Measurements from ENCODE around the gene ABCC12. TPM values are rescaled to one million over a fixed set of nuclear protein-coding genes. Genes with fewer than 3 reads are reported as not detected.

The ABCC12 gene
- total RNA-seq, 1 donor from 2014 or later = not detected

DNA sequence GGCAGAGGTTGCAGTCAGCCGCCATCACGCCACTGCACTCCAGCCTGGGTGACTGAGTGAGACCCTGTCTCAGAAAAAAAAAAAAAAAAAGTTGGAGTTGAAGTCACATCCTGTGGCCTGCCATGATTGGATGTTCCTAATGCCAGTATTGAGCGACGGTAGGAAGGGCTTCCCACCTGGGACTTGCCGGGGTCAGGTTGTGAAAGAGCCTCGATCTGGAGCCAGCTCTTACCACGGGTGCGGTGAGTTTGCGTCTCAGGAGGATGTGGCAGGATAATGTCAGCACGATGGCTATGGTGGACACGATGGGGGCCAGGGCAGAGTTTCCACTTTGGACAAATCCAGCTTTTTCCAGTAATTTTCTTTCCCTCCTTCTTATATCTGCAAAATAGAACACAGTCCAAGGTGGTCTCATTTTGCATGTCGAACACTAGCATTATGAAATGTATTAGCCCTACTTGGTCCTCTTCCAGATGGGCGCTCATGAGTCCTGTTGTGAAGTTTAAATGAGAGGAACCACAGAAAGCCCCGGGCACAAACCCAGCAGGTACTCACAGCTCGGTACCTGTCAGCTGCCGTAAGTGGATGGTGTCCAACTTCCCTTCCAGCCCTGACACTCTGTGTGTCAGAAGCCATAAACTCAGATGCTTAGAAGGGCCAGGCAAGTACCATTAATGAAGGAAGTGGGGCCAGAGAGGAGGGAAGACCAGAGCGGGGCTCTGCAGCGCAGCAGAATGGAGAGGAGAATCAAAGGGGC is 22.2 kb downstream of the ABCC12 start:
- DNase-seq (ENCODE audit: low read depth, low spot score) = no peak

DNA sequence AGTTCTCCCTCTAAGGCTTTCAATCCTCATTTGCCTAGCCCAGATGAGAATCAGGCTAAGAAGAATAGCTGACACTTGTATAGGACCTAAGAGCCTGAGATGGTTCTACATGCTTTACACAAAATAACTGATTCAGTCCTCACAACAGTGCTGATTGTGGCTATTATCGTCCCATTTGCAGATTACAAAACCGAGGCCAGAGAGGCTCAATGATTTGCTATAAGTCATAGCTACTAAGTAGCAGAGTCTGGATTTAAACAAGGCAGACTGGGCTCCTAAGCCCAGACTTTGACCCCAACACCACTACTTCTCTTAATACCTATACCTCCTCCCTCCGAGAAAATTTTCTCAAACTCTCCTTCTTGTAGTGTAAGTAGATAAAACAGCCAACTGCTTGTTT is 23.1 kb downstream of the ABCC12 start:
- DNase-seq (ENCODE audit: low read depth, low spot score) = no peak

DNA sequence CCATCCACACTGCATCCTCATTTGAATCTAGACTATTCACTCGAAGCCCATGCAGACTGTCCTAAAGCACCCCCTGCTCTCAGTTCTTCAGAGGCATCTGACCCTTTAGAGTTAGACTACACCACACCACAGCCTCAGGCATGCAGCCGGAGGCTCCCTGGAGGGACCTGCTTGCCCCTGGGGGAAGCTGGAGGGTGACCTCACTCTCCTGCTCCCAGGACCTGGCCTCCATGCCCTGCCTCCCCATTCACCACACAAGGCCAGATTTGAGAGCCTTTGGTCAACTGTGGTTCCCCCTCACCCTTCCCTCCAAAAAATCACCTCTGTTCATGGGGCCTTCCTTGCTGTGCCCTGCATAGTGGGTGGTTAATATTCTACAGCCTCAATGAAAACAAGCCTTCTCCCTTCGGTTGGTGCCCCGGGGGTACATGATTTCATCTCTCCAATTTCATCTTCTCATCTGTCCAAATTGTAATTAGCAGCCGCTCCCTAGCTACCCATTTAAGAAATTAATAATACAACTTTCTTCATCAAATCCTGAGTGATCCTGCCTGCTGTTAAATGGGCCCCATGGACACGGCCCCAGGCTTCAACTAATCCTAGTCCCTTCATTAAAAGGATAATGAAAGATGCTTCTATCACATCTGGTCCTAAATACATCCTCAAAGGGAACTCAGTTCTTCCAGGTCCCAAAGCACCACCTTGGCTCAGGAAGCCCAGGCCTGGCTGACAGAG is 24.4 kb downstream of the ABCC12 start:
- no peak for DNase-seq (ENCODE audit: low read depth, low spot score)

DNA sequence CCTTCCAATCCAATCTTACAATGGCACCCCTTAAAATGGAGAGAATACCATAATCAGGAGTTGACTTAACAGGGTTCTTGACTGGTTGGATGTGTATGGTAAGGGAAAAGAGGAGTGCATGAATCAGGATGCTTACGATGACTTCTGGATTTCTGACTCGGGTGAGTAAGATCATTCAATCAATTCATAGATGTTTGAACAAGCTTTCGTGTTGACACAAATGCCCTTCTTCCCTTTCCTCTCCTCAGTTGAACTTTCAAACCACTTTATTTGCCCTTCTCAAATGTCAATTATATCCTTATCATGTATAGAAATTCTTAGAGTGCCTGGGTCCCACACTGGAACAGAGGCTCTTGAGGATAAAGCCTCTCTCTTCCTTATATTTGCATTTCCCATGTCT is 25.9 kb downstream of the ABCC12 start:
- DNase-seq (ENCODE audit: low read depth, low spot score) = no peak

DNA sequence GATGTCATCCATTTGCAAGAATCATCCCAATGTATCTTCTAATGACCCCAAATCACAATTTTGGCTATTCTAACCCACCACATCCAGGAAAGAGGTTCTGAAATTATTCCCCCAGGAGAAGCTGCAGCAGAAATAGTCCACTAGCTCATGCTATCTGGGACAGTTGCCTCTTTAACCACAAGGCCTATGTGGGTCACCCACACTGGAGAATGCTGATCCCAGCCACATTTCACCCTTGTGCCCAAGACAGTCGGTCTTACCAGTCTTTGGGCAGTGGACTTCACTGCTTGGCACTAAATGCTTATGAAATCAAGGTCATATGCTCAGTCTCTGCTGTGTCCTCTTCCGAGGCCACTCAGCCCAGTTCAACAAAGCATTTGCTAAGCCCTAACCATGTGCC is 27.0 kb downstream of the ABCC12 start:
- no peak for DNase-seq (ENCODE audit: low read depth, low spot score)

DNA sequence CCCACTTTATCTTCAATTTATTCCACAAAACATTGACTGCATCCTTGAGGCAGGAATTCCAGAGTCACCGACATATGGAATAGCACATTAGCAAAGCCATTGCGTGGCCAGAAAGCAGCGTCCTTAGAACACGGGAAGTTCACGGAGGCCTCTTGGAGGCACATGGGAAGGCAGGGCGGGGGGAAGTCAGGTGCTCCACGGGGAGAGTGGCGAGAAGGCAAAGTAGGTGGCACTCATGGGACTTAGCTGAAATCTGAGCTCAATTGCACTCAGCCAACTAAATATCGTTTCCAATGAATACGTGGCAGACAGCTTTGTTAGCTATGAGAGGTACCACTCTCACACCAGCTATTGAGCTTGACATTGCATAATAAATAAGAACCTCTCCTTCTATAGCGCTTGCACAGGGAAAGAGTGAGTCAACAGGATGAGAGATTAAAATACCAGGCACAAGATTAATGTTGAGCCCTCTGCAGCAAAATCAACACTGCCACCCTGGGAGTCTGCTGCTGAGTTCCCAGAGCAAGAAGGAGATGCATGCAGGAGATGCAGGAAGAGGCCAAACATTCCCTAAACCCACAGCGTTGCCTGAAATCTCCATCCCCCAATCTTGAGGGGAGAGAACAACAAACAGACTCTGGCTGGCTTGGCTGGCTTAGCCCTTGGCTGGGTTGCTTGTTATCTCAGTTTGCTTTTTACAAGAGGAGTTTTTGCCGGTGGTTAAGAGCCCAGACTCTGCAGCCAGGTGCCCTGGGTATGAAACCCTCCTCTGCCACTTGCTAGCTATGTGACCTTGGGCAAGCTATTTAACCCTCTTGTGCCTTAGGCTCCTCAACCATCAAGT is 28.8 kb downstream of the ABCC12 start:
- peak; percentile 36 for DNase-seq (ENCODE audit: low read depth, low spot score)

DNA sequence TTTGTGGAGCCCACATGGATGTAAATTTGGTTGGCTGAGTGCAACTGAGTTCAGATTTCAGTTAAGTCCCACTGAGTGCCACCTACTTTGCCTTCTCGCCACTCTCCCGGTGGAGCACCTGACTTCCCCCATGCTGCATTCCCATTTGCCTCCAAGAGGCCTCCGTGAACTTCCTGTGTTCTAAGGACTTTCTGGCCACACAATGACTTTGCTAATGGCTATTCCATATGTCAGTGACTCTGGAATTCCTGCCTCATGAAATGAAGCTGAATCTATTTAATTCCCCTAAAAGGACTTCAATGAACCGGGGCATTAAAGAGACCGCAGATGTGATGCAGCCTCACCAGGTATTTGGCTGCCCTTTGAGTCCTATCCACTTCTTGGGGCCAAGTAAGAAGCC is 29.9 kb downstream of the ABCC12 start:
- DNase-seq (ENCODE audit: low read depth, low spot score) = no peak

DNA sequence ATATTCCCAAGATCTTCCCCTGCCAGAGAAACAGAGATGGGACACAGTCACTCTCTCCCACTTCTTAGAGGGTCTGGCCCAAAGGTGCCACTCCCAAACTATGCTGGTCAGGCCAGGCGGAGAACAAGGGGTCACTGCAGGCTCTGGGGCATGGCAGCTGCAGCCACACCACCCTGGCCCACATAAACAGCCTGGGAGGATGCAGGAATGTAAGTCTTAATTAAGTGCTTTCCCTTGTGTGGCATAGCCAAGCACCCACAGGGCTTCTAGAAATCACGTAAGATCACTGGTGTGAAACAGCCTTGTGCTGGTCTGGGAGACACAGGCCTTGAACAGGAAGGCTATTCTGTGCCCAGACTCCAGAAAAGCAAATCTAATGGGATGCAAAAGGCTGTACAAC is 31.5 kb downstream of the ABCC12 start:
- no peak for DNase-seq (ENCODE audit: low read depth, low spot score)

DNA sequence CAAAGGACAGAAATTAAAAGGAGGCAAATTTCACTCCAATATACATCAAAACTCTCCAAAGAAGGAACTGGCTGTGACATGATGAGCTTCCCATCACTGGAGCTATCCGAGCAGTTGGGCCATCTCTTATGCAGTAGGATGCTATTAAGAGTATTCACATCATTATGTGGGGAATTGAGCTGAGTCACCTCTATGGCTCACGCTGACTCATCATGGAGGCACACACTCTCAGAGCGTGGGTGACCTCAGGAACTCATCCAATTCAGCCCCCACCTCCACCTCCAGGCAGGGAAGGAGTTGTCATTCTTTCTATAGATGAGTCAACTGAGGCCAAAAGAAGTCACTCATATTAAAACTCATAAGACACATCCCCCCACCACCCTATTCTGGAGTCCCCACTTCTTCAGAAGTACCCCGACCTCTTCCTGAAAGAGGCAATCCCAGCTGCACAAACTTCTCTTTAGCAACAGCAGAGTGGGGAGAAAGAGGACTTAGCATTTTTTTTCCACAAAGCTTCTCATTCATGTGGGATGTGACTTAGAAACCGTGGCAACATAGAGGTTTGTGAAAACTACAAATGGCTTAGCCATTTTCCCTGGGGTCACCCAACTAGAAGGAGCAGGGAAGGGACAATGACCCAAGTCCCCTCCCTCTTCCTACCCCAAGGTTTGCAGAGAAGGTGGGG is 32.5 kb downstream of the ABCC12 start:
- DNase-seq (ENCODE audit: low read depth, low spot score) = peak; percentile 70

DNA sequence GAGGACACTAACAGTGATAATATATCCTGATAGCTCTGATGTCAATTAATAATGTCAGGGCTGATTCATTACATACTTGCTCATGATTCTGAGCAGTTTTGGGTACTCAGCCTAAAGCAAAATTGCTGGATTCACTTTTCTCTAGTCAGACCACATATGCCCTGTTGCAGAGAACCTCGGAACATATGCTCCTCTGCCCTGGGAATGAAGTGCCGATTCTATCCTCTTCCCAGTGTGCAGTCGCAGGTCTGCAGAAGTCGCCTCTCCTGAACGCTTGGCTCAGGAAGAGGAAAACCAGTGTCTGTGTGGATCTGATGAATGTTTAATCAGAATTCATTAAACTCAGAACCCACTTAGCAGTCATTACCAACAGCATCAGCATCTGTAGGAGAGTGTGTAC is 34.5 kb downstream of the ABCC12 start:
- DNase-seq (ENCODE audit: low read depth, low spot score) = no peak

DNA sequence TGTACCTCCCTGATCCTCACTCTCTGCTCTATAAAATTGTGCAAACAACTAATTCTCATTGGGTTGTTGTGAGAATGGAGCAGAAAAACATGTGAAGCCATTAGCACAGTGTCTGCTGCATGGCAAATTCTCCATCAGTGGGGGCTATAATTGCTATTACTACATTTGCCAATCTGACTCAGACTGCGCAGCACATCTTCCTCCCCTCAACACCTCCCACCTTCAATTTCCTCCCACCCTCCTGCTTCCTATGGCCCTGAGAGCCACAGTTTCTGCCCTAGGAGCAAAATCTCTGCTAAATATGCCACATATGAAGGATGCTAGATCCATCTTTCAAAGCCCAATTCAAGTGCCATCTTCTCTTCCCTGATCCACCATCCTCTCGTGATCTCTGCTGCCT is 37.0 kb downstream of the ABCC12 start:
- no peak for DNase-seq (ENCODE audit: low read depth, low spot score)

DNA sequence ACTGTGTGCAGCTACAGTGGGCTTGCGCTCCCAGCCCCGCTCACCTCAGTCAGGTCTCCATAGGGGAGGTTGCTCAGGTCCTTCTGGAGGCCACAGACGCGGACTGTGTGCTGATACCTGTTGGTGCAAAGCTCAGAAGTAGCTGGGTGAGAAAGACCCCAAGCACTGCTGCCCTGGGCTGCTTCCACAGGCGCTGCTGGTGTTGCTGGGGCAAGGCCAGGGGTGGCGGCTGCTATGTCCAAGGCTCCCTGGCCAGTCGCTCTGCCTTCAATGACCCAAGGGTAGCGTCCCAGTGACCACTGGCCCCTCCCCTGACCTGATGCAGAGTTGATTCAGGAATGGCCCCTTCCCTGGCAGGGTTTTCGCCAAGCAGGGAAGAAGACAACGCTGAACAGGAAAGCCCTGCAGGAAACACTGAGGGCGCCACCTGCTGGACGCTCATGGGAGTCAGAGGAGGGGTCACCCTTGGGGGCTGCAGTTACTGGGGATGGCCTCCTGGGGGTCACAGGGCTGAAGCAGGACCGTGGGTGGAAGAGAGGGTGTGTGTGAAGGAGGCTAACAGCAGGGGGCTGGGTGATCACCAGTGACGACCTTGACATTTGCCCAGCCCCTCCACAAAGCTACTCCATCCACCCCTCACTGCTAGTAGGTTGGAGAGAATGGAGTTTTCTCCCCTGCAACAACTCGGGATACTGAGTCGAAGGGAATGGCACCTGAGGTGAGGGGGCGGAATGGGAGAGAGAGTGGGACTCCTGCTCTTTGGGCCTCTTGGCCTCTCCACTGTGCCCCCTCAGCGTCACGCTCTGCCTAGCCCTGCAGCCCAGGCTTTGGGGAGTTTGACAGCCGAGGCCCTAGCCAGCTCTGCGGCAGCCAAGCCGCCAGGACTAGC is 38.3 kb downstream of the ABCC12 start:
- no peak for DNase-seq (ENCODE audit: low read depth, low spot score)

DNA sequence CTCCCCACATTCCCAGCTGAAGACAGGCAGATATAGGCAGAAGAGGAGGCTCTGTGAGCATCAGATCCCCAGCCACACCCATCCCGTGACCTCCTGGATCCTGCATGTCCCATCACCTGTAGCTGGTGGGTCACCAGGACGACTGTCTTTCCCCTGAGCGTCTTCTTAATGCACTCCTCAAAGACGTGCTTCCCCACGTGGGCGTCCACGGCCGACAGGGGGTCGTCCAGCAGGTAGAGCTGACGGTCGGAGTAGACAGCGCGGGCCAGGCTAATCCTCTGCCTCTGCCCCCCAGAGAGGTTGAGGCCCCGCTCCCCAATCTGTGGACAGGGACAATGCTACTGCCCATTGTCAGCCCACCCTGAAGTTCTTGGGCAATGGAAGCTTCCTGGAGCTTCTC is 40.5 kb downstream of the ABCC12 start:
- DNase-seq (ENCODE audit: low read depth, low spot score) = no peak

DNA sequence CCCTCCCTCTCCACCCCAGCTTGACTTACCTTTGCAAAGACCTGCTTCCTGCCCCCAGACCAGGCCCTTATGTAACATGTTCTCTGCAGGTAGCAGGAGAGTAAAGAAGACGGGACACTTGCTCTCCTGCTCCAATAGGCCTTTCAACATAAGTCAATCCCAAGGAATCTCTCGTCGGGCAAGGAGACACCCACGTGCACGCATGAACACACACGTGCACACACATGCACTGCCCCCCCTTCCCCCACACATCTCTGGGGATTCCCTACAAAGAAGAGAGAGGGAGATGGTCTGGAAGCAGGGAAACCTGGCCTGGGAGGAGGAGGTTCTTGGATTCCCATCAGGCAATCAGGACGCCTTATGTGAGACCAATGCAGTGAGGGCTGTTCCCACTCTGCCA is 41.4 kb downstream of the ABCC12 start:
- DNase-seq (ENCODE audit: low read depth, low spot score) = no peak

DNA sequence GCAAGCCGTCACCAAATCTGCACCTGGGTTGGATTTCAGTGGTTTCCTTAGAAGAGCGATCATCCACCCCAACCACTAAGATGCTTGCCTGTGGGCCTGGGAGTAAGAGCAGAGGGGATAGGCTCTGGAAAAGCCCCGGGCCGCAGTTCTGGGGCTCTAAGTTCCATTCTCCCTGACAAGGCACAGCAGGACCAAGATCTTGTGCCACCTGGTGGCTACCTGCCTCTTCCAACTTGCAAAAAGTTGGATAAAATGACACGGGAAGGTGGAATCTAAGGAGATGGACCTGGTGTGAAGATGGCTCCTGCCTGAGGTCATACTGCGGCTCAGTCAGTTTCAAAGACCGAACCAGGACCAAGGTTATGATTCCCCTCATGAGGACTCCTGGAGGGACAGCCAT is 42.3 kb downstream of the ABCC12 start:
- DNase-seq (ENCODE audit: low read depth, low spot score) = no peak

DNA sequence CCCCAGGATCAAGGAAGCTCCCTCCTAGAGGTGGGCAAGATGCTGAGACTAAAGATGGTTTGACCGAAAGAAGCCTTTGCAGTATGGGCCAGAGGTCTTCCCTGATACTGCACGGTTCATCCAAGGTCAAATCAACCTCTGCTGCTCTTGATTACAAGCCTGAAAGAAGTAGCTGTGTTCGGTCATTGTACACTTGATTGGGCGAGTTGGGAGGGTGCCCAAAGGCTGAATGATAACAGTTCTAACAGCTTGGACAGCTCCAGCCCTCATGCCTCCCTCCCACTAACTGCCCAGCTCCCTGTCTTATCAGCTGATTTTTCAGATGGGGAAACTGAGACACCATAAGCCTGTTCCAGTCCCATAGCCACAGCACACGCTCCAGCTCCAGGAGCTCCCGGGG is 42.8 kb downstream of the ABCC12 start:
- DNase-seq (ENCODE audit: low read depth, low spot score) = no peak

DNA sequence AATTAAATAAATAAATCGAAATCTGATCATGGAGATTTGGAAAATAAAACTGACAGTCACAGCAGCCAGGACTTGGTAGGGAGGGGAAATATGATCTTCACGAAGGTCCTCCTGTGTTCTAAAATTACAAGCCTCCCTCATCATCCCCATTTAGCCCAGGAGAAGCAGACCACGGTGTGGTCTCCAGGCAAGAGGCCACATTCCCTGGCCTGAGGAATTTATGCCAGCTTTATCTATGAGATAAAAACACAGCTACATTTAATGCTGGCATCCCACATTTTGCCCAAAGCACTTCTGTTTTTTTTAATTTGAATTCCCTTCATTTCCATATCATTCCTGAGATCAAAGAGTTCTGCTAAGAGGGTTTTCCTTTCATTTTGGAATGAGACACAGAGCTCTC is 43.2 kb downstream of the ABCC12 start:
- DNase-seq (ENCODE audit: low read depth, low spot score) = no peak

DNA sequence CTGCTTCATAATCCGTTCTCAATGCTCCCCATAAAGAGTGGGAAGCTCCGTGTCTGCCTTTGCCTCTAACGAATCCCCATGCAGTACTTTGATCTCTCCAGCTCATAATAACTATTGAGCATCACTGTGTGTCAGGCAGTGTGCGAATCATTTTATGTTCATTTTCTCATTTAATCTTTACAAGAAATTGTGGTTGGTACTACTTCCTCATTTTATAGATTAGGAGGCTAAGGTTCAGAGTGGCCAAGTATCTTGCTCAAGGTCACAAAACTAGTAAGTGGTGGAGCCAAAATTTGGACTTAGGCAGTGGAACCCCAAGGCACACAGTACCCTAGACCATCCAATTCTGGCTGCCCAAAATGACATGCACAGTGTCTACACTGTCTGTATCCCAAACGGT is 44.8 kb downstream of the ABCC12 start:
- no peak for DNase-seq (ENCODE audit: low read depth, low spot score)

DNA sequence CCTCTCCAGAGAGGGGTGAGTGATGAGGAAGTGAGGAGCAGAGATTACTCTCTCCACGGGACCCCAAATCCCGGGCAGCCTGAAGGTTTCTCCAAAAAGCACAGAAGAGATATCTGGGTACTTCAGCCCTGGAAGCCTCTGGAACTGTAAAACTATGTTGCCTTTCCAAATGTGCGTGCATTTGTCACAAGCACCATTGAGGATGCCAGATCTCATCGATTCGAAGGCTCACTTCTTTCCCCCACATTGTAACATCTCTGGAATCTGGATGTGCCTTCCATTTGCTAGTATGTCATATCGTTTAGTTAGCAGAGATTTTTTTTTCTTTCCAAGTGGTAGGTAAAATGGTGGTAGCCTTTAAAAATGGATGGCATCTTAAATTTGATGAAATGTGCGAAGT is 45.8 kb downstream of the ABCC12 start:
- DNase-seq (ENCODE audit: low read depth, low spot score) = no peak

DNA sequence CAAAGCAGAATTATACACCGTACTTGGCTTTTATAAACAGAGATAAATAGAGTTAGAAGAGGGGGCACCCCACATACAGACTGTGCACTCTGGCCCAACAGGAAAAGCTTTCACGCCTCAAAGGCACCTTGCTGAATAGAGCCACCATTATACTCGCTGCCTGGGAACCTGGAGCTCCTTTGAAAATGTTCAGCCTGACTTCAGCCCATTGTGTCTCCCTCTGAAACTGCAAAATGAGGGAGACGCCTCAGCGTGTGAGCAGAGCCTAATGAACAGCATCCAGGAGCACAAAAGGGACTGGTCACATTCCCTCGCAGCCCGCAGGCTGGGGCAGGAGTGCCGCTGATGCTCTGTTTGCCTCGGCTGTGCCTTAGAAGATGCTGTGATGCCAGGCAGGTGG is 46.3 kb downstream of the ABCC12 start:
- no peak for DNase-seq (ENCODE audit: low read depth, low spot score)

DNA sequence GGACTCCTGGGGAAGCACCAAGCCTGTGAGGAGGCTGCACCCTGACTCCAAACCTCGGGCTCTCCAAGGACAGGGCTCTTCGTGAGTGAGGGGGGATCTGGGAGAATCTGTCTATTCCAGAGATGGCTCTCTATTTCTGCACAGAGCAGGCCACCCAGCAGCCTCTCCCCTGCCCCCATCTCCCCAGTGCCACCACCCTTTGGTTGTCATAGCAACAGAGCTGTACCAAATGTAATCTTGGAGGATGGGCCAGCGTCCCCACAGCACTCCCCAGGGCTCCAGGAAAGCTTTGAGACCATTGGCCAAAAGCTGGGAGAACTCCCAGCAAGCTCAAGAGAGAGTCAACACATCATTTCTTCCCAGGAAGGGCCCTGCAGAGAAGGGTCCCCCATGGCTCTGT is 49.3 kb downstream of the ABCC12 start:
- no peak for DNase-seq (ENCODE audit: low read depth, low spot score)

Data from pulmonary artery endothelial cell (primary cell).